Gastrocnemius medialis (tissue), 4 donors: Measurements from ENCODE around the gene ACOT6. TPM values are rescaled to one million over a fixed set of nuclear protein-coding genes. Genes with fewer than 3 reads are reported as not detected.
"Not testable (repeated sequence)": the region's sequence is repeated elsewhere in the genome, so short reads cannot be mapped to it uniquely, and the experiment has no call there.

Experiments used
- ATAC-seq, 2 donors: fragments of 150-250 bp; one replicate each; pipeline ENCODE4 v1.9.1; 2016
- DNase-seq, 2 donors: peaks; one replicate each; pipeline ENCODE4 v3.0.0-alpha.2; 2019
- H3K27ac ChIP-seq, 4 donors: fragments of 200-600 bp; sonication (generic); 1 replicate in 1 of 4; 2 replicates in 3 of 4; pipeline ENCODE4 v1.5.1; 2016 to 2018; ENCODE audit warnings: mild to moderate bottlenecking in 2 of 4, moderate library complexity in 1 of 4
- H3K27me3 ChIP-seq, 3 donors: fragments of 200-600 bp; sonication (generic) in 2 of 3; 1 replicate in 1 of 3; 2 replicates in 2 of 3; pipeline versions ENCODE4 v1.5.1 to v1.6.0; 2016 to 2019; ENCODE audit warnings: mild to moderate bottlenecking in 1 of 3, moderate library complexity in 1 of 3
- H3K36me3 ChIP-seq, 2 donors: fragments of 200-600 bp; sonication (generic) in 1 of 2; one replicate each; pipeline ENCODE4 v1.5.1; 2017 to 2018
- H3K4me1 ChIP-seq, 2 donors: fragments of 200-600 bp; sonication (generic) in 1 of 2; one replicate each; pipeline ENCODE4 v1.5.1; 2016 to 2017; ENCODE audit warnings: mild to moderate bottlenecking in 2 of 2
- H3K4me3 ChIP-seq, 4 donors: fragments of 200-600 bp; sonication (generic) in 3 of 4; 1 replicate in 1 of 4; 2 replicates in 3 of 4; pipeline ENCODE4 v1.5.1; 2016 to 2019; ENCODE audit warnings: mild to moderate bottlenecking in 2 of 4
- H3K9me3 ChIP-seq, 3 donors: fragments of 200-600 bp; sonication (generic) in 2 of 3; 1 replicate in 1 of 3; 2 replicates in 2 of 3; pipeline ENCODE4 v1.5.1; 2016 to 2019
- POLR2A ChIP-seq, 2 donors: fragments of 450-650 bp; IDR thresholded peaks; one replicate each; pipeline ENCODE4 v1.6.1; 2017; ENCODE audit warnings: antibody characterized with exemption in 2 of 2, mild to moderate bottlenecking in 2 of 2, moderate library complexity in 2 of 2
- in situ Hi-C, 4 donors: fragments of 200-750 bp; cut with MboI; loops; one replicate each; pipeline versions ENCODE4 v1.15.0 to v1.8.0; 2017; ENCODE audit warnings: low sequenced_read_pairs in 4 of 4
- intact Hi-C: fragments of 100-400 bp; cut with DNase I; formaldehyde crosslinking; loops from one replicate; pipeline ENCODE4 v1.15.1; 2023; ENCODE audit warnings: low total_unique reads
- total RNA-seq, 4 donors: library from RNA; depleted of rRNA; stranded (reverse); fragments of >200 nt; gene quantifications; one replicate each; pipeline versions ENCODE4 v1.1.0 to v1.2.3, GENCODE V29; 2016
- TF ChIP-seq, protein P1 (sequence below), 5 experiments: fragments of 450-650 bp in 3 of 5; fragments of 200-600 bp in 2 of 5; sonication (generic) in 2 of 5; IDR thresholded peaks in 4 of 5; conservative IDR thresholded peaks in 1 of 5; 1 replicate in 4 of 5; 2 replicates in 1 of 5; pipeline ENCODE4 v1.5.1; 2016 to 2019; ENCODE audit warnings: antibody characterized with exemption in 5 of 5, mild to moderate bottlenecking in 3 of 5, moderate library complexity in 3 of 5

Gene ACOT6, protein sequence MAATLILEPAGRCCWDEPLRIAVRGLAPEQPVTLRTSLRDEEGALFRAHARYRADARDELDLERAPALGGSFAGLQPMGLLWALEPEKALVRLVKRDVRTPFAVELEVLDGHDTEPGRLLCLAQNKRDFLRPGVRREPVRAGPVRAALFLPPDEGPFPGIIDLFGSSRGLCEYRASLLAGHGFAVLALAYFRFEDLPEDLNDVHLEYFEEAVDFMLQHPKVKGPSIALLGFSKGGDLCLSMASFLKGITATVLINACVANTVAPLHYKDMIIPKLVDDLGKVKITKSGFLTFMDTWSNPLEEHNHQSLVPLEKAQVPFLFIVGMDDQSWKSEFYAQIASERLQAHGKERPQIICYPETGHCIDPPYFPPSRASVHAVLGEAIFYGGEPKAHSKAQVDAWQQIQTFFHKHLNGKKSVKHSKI
- total RNA-seq = not detected

DNA sequence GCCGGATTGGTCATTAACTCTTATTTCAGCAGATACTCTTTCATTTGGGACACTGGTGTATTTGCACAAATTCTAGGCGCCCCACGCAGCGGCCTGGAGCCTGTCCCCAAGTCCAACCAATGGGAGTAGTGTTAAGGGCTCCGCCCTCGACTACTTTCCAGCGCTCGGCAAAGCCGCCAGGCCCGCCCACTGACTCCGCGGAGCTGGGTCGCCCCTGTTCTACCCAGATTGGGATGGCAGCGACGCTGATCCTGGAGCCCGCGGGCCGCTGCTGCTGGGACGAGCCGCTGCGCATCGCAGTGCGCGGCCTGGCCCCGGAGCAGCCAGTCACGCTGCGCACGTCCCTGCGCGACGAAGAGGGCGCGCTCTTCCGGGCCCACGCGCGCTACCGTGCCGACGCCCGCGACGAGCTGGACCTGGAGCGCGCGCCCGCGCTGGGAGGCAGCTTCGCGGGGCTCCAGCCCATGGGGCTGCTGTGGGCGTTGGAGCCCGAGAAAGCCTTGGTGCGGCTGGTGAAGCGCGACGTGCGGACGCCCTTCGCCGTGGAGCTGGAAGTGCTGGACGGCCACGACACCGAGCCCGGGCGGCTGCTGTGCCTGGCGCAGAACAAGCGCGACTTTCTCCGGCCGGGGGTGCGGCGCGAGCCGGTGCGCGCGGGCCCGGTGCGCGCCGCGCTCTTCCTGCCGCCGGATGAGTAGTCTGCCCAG is at the start of gene ACOT6:
Gene ACOT6, plus strand, starts transcription at position 179 of the 707 bp plus-strand sequence. Its CDS starts 55 bp downstream, at position 234.
- Histone ChIP-seq H3K27ac (peak within 1 kb of the TSS; percentile 58 to 80 (median 74)), H3K4me1 (no peaks in the 10 kb centered on the region), H3K4me3 (peak within 1 kb of the TSS; percentile 61 to 69 (median 64)), H3K36me3 (no peaks in the 10 kb centered on the region), H3K9me3 (no peaks in the 10 kb centered on the region), H3K27me3 (no peaks in the 10 kb centered on the region)
- intact Hi-C loops = no loop called here
- DNase-seq (peak; percentile 27 to 50), ATAC-seq (peak; percentile 84 to 87)
- TF ChIP-seq, protein P1, sequence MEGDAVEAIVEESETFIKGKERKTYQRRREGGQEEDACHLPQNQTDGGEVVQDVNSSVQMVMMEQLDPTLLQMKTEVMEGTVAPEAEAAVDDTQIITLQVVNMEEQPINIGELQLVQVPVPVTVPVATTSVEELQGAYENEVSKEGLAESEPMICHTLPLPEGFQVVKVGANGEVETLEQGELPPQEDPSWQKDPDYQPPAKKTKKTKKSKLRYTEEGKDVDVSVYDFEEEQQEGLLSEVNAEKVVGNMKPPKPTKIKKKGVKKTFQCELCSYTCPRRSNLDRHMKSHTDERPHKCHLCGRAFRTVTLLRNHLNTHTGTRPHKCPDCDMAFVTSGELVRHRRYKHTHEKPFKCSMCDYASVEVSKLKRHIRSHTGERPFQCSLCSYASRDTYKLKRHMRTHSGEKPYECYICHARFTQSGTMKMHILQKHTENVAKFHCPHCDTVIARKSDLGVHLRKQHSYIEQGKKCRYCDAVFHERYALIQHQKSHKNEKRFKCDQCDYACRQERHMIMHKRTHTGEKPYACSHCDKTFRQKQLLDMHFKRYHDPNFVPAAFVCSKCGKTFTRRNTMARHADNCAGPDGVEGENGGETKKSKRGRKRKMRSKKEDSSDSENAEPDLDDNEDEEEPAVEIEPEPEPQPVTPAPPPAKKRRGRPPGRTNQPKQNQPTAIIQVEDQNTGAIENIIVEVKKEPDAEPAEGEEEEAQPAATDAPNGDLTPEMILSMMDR (IDR thresholded peaks at IDR 0.05 in 4 of 5, conservative IDR thresholded peaks at IDR 0.05 in 1 of 5) = no peak
- TF ChIP-seq POLR2A (IDR thresholded peaks at IDR 0.05) = no peak
- in situ Hi-C loops = no loop called here

DNA sequence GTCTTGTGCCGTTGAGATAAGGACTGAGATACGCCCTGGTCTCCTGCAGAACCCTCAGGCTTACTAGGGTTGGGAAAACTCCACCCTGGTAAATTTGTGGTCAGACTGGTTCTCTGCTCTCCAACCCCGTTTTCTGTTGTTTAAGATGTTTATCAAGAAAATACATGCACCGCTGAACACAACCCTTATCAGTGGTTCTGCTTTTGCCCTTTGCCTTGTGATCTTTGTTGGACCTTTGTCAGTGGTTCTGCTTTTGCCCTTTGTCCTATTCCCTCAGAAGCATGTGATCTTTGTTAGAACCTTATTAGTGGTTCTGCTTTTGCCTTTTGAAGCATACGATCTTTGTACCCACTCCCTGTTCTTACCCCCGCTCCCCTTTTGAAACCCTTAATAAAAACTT is 49.6 kb upstream of the ACOT6 start:
- not testable (repeated sequence) for ATAC-seq
- in situ Hi-C loops = loop anchor here in 1 of 4 donors (5.0 to 10.0 kb wide), 2 partner anchors 35 to 58 kb away; no protein-coding TSS in a partner anchor

DNA sequence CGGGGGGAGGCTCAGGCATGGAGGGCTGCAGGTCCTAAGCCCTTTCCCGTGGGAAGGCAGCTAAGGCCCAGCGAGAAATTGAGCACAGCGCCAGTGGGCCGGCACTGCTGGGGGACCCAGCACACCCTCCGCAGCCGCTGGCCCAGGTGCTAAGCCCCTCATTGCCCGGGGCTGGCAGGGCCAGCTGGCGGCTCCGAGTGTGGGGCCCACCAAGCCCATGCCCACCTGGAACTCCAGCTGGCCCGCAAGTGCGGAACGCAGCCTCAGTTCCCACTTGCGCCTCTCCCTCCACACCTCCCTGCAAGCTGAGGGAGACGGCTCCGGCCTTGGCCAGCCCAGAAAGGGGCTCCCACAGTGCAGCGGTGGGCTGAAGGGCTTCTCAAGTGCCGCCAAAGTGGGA is 45.9 kb upstream of the ACOT6 start:
- H3K9me3 ChIP-seq, H3K36me3 ChIP-seq, H3K27me3 ChIP-seq, H3K4me3 ChIP-seq, H3K27ac ChIP-seq, DNase-seq, ATAC-seq: not testable (repeated sequence)
- intact Hi-C loops = loop anchor here (5.0 kb wide), 3 partner anchors 39 to 156 kb away; no protein-coding TSS in a partner anchor
- H3K4me1 ChIP-seq = peaks cover 9 to 28% of the 10 kb centered on the region in 2 donors
- in situ Hi-C loops = loop anchor here in 1 of 4 donors (10.0 kb wide), 1 partner anchor 62 kb away; no protein-coding TSS in a partner anchor

More for the DNA sequence above, 49.6 kb upstream of the ACOT6 start:
- H3K4me3 ChIP-seq, intact Hi-C loops, DNase-seq, H3K27ac ChIP-seq, H3K36me3 ChIP-seq, H3K27me3 ChIP-seq, H3K9me3 ChIP-seq, H3K4me1 ChIP-seq: not testable (repeated sequence)

DNA sequence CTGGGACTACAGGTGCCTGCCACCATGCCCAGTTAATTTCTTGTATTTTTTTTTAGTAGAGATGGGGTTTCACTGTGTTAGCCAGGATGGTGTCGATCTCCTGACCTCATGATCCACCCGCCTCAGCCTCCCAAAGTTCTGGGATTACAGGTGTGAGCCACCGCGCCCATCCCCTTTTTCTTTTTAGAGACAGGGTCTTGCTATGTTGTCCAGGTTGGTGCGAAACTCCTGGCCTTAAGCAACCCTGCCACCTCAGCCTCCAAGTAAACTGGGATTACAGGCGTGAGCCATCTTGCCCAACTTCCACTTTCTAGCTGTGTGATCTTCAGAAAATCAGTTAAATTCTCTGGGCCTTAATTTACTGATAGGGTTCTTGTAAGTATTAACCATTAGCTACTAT is 45.4 kb upstream of the ACOT6 start:
- H3K36me3 ChIP-seq, H3K4me3 ChIP-seq, H3K9me3 ChIP-seq, H3K27me3 ChIP-seq, ATAC-seq, H3K27ac ChIP-seq, DNase-seq: not testable (repeated sequence)
- intact Hi-C loops = loop anchor here (5.0 kb wide), 3 partner anchors 40 to 155 kb away; no protein-coding TSS in a partner anchor
- peaks cover 9 to 28% of the 10 kb centered on the region in 2 donors for H3K4me1 ChIP-seq
- in situ Hi-C loops = loop anchor here in 1 of 4 donors (10.0 kb wide), 1 partner anchor 62 kb away; no protein-coding TSS in a partner anchor

DNA sequence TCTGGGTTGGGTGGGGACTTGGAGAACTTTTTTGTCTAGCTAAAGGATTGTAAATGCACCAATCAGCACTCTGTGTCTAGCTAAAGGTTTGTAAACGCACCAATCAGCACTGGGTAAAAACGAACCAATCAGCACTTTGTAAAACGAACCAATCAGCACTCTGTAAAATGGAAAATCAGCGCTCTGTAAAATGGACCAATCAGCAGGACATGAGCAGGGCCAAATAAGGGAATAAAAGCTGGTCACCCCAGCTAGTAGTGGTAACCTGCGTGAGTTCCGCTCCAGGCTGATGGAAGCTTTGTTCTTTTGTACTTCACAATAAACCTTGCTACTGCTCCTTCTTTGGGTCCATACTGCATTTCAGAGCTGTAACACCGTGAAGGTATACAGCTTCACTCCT is 45.0 kb upstream of the ACOT6 start:
- in situ Hi-C loops (loop anchor here in 1 of 4 donors (10.0 kb wide), 1 partner anchor 63 kb away; no protein-coding TSS in a partner anchor), intact Hi-C loops (loop anchor here (5.0 kb wide), 3 partner anchors 40 to 155 kb away; no protein-coding TSS in a partner anchor)
- ATAC-seq (no peak), DNase-seq (no peak)
- no peak for TF ChIP-seq POLR2A (IDR thresholded peaks at IDR 0.05)
- TF ChIP-seq, protein P1 (IDR thresholded peaks at IDR 0.05 in 4 of 5, conservative IDR thresholded peaks at IDR 0.05 in 1 of 5) = no peak
- Histone ChIP-seq H3K27me3 (no peaks in the 10 kb centered on the region), H3K4me3 (no peak overlapping the region), H3K4me1 (peaks cover 9 to 28% of the 10 kb centered on the region in 2 donors), H3K36me3 (no peaks in the 10 kb centered on the region), H3K9me3 (no peaks in the 10 kb centered on the region), H3K27ac (peak overlapping the region in 1 of 4 donors; percentile 98)
